ENCODE data around the gene SEMA5A.
"Not testable (repeated sequence)": the region's sequence is repeated elsewhere in the genome, so short reads cannot be mapped to it uniquely, and the experiment has no call there.

The SEMA5A gene

GRCh38 chr5:9431496-9432258 lies 114.2 kb downstream of the SEMA5A start:
- no peak for DNase-seq

GRCh38 chr5:9431151-9431495 lies 114.8 kb downstream of the SEMA5A start:
- no peak for DNase-seq

- DNase-seq = no peak
Measured at GRCh38 chr5:9430306-9430705, 115.6 kb downstream of the SEMA5A start.

- DNase-seq = no peak
Measured at GRCh38 chr5:9429691-9430215, 116.1 kb downstream of the SEMA5A start.

- no peak for DNase-seq
Measured at GRCh38 chr5:9428272-9428671, 117.6 kb downstream of the SEMA5A start.

GRCh38 chr5:9425710-9426109 lies 120.2 kb downstream of the SEMA5A start:
- DNase-seq = no peak

- no peak for DNase-seq
Measured at GRCh38 chr5:9423571-9423970, 122.3 kb downstream of the SEMA5A start.

- no peak for DNase-seq
Measured at GRCh38 chr5:9421884-9422283, 124.0 kb downstream of the SEMA5A start.

GRCh38 chr5:9419794-9420193 lies 126.1 kb downstream of the SEMA5A start:
- DNase-seq = no peak

GRCh38 chr5:9415566-9415965 lies 130.3 kb downstream of the SEMA5A start:
- DNase-seq = no peak

- no peak for DNase-seq
Measured at GRCh38 chr5:9415091-9415490, 130.8 kb downstream of the SEMA5A start.

- no peak for DNase-seq
Measured at GRCh38 chr5:9411142-9411541, 134.7 kb downstream of the SEMA5A start.

- DNase-seq = no peak
Measured at GRCh38 chr5:9409413-9409960, 136.4 kb downstream of the SEMA5A start.

- DNase-seq = no peak
Measured at GRCh38 chr5:9408964-9409363, 136.9 kb downstream of the SEMA5A start.

- no peak for DNase-seq
Measured at GRCh38 chr5:9405196-9405754, 140.6 kb downstream of the SEMA5A start.

GRCh38 chr5:9401786-9402472 lies 143.9 kb downstream of the SEMA5A start:
- no peak for DNase-seq

GRCh38 chr5:9399783-9400182 lies 146.1 kb downstream of the SEMA5A start:
- not testable (repeated sequence) for DNase-seq

GRCh38 chr5:9399094-9399493 lies 146.8 kb downstream of the SEMA5A start:
- DNase-seq = no peak

- DNase-seq = no peak
Measured at GRCh38 chr5:9398227-9398626, 147.6 kb downstream of the SEMA5A start.

GRCh38 chr5:9396285-9396770 lies 149.5 kb downstream of the SEMA5A start:
- no peak for DNase-seq

- no peak for DNase-seq
Measured at GRCh38 chr5:9395706-9396105, 150.2 kb downstream of the SEMA5A start.

GRCh38 chr5:9394221-9394620 lies 151.7 kb downstream of the SEMA5A start:
- no peak for DNase-seq

GRCh38 chr5:9392625-9393024 lies 153.2 kb downstream of the SEMA5A start:
- no peak for DNase-seq

- DNase-seq = no peak
Measured at GRCh38 chr5:9391080-9391479, 154.8 kb downstream of the SEMA5A start.

Measured in activated effector memory CD4-positive, alpha-beta T cell treated with Interleukin-2 at 50 U/mL for 16 hours (primary cell).